ENCODE results near the gene DSG2.

DSG2 gene

GRCh38 chr18:31598021-31598805, 100.2 kb downstream of the DSG2 start:
- ATAC-seq = no peak
- TF ChIP-seq ZNF70 (CRISPR knock-in tag; IDR thresholded peaks at IDR 0.05) = no peak
- TF ChIP-seq OSR1 (CRISPR knock-in tag; IDR thresholded peaks at IDR 0.05) = no peak
